K562 treated with DMSO at 1 percent for 4 hours (cell line): ENCODE data around the gene FLG2. TPM values are rescaled to one million over a fixed set of nuclear protein-coding genes. Genes with fewer than 3 reads are reported as not detected.

Experiments used
- total RNA-seq: library from RNA; unstranded; fragments of 300-600 nt; gene quantifications from 2 replicates; pipeline ENCODE4 v1.2.3, GENCODE V29; 2022; ENCODE audit not compliant: insufficient read depth

FLG2 gene
- not detected in 2 replicates for total RNA-seq

DNA sequence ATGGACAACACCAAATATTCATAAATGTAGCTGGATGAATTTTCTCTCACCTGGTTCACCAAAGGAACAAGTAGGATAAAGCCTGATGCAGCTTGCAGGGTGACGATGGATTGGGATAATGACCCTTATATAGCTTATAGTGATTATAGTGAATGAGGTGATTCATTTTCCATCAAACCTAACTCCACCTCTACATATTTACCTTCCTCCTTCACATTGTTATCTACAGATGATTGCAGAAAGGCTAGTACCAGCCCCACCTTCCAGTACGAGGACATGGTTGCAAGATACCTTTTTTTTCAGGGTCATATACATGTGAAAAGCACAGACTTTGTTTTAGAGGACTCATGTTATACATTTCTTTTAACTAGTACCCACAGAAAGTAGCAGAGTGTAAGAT is at the start of gene FLG2:
Gene FLG2 (minus strand): TSS at position 101 of the 400 bp plus-strand sequence. CDS start 1,122 bp downstream, outside the sequence.

DNA sequence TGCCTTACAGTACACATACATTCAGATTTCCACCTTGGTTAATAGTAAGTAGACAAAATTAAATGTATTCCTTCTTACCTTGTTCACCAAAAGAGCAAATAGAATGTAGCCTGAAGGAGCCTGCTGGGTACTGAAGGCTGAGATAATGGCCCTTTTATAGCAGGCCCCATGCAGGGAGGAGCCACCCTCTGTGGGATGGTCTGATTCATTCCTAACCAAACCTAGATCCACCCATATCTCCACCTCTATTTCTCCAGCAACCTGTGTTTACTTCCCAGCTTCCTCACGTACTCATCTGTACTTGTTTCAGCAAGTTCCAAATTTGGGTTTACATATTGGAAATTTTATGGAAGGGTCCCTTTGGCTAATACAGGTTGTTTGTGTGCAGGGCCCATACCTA is 34.7 kb downstream of the FLG2 start, which contains the start of gene FLG:
Gene FLG (minus strand): TSS at position 129 of the 400 bp plus-strand sequence. CDS start 9,783 bp downstream, outside the sequence.

Other genes with a start within 250 kb of the FLG2 start
- gene TCHH, start 244.6 kb downstream of the FLG2 start, total RNA-seq, result not detected in 2 replicates
- not detected in 2 replicates for gene RPTN, start 200.8 kb downstream of the FLG2 start, total RNA-seq
- gene HRNR, start 135.8 kb downstream of the FLG2 start, total RNA-seq, result not detected in 2 replicates
- not detected in 2 replicates for gene FLG, start 34.8 kb downstream of the FLG2 start, total RNA-seq
- gene CRNN, start 54.3 kb upstream of the FLG2 start, total RNA-seq, result not detected in 2 replicates
- gene LCE5A, start 150.8 kb upstream of the FLG2 start, total RNA-seq, result not detected in 2 replicates
- not detected in 2 replicates for gene CRCT1, start 154.5 kb upstream of the FLG2 start, total RNA-seq
- gene LCE3E, start 206.8 kb upstream of the FLG2 start, total RNA-seq, result not detected in 2 replicates
- not detected in 2 replicates for gene LCE3D, start 220.5 kb upstream of the FLG2 start, total RNA-seq
- gene LCE3C, start 240.2 kb upstream of the FLG2 start, total RNA-seq, result not detected in 2 replicates